22Rv1 (cell line): Measurements from ENCODE around the gene CYP4X1.
A peak's percentile ranks its signal among the peaks of the same experiment; 100 is the strongest.
"Not testable (repeated sequence)": the region's sequence is repeated elsewhere in the genome, so short reads cannot be mapped to it uniquely, and the experiment has no call there.

Source experiments
- H3K27ac ChIP-seq: fragments of 450-650 bp; 2 replicates; pipeline ENCODE4 v1.5.1; 2017
- CTCF ChIP-seq: fragments of 450-650 bp; IDR thresholded peaks from 2 replicates; pipeline ENCODE4 v1.5.1; 2017; ENCODE audit warnings: mild to moderate bottlenecking
- ZFX ChIP-seq: fragments of 450-650 bp; IDR thresholded peaks from 2 replicates; pipeline ENCODE4 v1.6.1; 2017; ENCODE audit warnings: antibody characterized with exemption, borderline replicate concordance

CYP4X1 gene, protein sequence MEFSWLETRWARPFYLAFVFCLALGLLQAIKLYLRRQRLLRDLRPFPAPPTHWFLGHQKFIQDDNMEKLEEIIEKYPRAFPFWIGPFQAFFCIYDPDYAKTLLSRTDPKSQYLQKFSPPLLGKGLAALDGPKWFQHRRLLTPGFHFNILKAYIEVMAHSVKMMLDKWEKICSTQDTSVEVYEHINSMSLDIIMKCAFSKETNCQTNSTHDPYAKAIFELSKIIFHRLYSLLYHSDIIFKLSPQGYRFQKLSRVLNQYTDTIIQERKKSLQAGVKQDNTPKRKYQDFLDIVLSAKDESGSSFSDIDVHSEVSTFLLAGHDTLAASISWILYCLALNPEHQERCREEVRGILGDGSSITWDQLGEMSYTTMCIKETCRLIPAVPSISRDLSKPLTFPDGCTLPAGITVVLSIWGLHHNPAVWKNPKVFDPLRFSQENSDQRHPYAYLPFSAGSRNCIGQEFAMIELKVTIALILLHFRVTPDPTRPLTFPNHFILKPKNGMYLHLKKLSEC

DNA sequence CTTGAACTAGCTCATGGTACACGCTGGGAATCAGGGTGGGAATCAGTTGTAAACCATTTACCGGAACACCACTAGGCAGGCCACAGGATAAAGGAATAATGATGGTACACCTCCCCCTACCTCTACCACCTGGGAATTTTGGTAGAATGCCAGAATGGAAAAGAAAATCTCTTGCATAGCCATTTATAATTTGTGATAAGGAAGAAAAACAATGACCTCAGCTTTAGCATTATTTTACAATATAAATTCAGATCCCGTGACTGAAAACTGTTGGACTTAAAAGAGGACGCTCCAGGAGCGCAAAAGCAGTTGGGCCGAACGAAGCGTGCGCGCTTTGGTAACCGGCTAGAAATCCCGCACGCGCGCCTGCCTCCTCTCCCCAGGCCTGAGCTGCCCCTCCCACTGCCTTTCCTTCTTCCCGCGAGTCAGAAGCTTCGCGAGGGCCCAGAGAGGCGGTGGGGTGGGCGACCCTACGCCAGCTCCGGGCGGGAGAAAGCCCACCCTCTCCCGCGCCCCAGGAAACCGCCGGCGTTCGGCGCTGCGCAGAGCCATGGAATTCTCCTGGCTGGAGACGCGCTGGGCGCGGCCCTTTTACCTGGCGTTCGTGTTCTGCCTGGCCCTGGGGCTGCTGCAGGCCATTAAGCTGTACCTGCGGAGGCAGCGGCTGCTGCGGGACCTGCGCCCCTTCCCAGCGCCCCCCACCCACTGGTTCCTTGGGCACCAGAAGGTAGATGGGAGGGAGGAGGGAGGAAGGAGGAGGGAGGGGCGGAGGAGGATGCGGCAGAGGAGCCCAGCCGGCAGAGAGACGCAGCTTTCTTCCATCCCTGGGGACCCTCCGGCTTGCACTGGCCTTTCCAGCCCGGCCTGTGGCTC, at the start of gene CYP4X1:
CYP4X1 (plus strand) TSS at position 402 of the 873 bp plus-strand sequence; CDS start at position 551, 149 bp downstream.
- H3K27ac ChIP-seq: no peak within 1 kb of the TSS
- TF ChIP-seq ZFX (no peak), CTCF (no peak)

GRCh38 chr1:46983166-46983829, 40.2 kb upstream of the CYP4X1 start:
- H3K27ac ChIP-seq: no peak overlapping the region
- TF ChIP-seq CTCF (no peak), ZFX (no peak)

DNA sequence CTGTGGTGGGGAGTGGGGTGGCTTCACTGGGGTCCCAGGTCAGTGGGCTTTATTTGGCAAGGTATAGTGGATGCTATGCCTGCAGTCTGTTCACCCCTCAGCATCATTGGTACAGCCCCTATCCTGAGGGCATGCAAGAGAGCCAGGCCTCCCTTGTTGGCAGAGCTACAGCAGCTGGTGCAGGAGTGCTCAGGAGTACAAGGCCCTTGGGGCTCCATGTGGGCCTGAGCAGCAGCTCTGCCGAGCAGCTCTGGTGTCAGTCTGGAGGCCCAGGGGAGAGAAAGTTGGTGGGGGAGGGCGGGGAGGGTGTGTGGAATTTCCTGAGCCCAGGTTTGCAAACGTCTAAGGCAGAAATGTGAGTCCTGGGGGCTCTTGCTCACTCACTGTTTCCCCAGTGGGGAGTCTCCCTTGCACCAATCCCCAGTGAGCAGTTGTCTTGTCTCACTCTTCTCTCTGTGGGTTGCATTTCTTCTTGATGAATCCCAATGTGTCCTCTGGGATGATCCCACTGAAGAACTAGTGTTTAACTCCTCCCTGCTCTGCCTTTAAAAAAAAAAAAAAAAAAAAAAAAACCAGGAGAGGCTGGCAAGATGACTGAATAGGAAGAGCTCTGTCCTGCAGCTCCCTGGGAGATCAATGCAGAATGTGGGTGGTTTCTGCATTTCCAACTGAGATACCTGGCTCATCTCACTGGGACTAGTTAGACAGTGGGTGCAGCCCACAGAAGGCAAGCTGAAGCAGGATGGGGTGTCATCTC, 39.5 kb upstream of the CYP4X1 start:
- H3K27ac ChIP-seq: no peak overlapping the region
- TF ChIP-seq CTCF: no peak
- no peak for TF ChIP-seq ZFX

- H3K27ac ChIP-seq: not testable (repeated sequence)
These were observed 32.9 kb upstream of the CYP4X1 start for GRCh38 chr1:46990541-46990940.

GRCh38 chr1:46991083-46991923, 32.2 kb upstream of the CYP4X1 start:
- TF ChIP-seq ZFX (no peak), CTCF (peak; percentile 45)
- H3K27ac ChIP-seq: no peak overlapping the region

DNA sequence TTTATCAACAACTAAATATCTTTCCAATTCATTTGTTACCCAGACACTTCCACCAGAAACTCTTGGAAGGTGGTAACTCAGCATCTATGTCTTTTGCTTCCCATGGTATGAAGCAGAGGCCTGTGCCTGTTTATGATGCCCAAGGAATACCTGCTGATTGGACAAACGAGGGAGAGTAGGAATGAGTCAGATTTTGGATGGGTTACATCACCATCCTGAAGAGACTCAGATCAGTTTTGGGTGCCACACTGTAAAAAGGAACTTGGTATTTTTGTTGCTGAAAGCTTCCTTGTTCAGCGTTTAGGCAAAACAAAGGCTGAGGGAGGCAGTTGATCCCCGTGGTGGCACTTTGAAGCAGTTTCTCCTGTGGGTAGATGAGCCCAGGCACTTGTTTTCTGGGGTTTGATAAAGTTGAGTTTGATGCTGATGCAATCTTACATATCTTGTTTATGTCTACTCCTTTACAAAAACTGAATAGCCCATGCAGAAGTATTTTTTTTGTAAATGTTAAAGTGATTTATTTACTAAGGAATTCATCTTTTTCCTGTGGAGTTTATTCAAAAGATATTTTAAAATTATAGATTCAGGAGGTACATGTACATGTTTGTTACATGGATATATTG, 26.7 kb upstream of the CYP4X1 start:
- H3K27ac ChIP-seq: no peak overlapping the region
- TF ChIP-seq CTCF (no peak), ZFX (no peak)
